Measurements from ENCODE around the gene HAUS5. TPM values are rescaled to one million over a fixed set of nuclear protein-coding genes. Genes with fewer than 3 reads are reported as not detected.
"Not testable (repeated sequence)": the region's sequence is repeated elsewhere in the genome, so short reads cannot be mapped to it uniquely, and the experiment has no call there.

HAUS5 gene
- total and polyA plus RNA-seq, 5 donors from 2014 or later = 5.1 to 25.9 (median 6.9) TPM

DNA sequence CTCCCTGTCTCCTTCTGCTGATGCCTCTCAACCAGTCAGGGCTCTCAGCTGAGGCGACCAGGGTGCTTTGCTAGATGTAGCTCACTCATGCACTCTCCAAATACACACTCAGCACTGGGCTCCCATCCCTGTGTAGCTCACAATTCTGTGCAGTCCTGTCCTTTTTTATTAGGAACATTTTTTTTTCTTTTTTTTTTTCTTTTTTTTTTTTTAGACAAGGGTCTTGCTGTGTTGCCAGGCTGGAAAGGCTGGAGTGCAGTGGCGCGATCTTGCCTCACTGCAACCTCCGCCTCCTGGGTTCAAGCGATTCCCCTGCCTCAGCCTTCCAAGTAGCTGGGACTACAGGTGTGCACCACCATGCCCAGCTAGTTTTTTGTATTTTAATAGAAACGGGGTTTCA lies 42.3 kb downstream of the HAUS5 start:
- ATAC-seq (ENCODE audit: low read depth in 2 of 2); H3K27me3 Mint-ChIP-seq; H3K4me3 ChIP-seq (ENCODE audit: low read depth, low read length); DNase-seq; H3K4me3 Mint-ChIP-seq; H3K9me3 Mint-ChIP-seq; H3K27me3 ChIP-seq (ENCODE audit: control insufficient read depth, insufficient read depth, low read length); H3K27ac ChIP-seq (ENCODE audit: insufficient read depth, low read length, poor library complexity, severe bottlenecking); H3K27ac Mint-ChIP-seq; H3K9me3 ChIP-seq (ENCODE audit: control insufficient read depth in 2 of 2, low read length in 2 of 2): not testable (repeated sequence)
- peaks cover 14% of the 10 kb centered on the region for H3K4me1 ChIP-seq (ENCODE audit: control insufficient read depth, insufficient read depth, low read length, poor library complexity, severe bottlenecking)
- H3K4me1 Mint-ChIP-seq = peaks cover 4 to 36% (median 19%) of the 10 kb centered on the region in 4 donors
- peaks cover 65% of the 10 kb centered on the region for H3K36me3 ChIP-seq (ENCODE audit: control insufficient read depth, insufficient read depth, low read length)
- H3K36me3 Mint-ChIP-seq = peaks cover 32% of the 10 kb centered on the region

DNA sequence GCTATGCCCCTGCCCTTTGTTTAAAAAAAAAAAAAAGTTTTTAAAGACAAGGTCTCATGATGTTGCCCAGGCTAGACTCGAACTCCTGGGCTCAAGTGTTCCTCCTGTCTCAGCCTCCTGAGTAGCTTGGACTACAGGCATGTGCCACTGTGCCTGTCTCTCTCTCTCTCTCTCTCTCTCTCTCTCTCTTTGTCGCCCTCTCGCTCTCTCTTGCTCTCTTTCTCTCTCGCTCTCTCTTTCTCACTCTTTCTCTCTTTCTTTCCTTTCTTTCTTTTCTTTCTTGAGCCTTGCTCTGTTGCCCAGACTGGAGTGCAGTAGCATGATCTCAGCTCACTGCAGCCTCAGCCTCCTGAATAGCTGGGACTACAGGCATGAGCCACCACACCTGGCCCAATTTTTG lies 43.1 kb downstream of the HAUS5 start:
- Histone ChIP-seq H3K9me3 (ENCODE audit: control insufficient read depth in 2 of 2, low read length in 2 of 2) (no peaks in the 10 kb centered on the region), H3K4me1 (ENCODE audit: control insufficient read depth, insufficient read depth, low read length, poor library complexity, severe bottlenecking) (peaks cover 7% of the 10 kb centered on the region), H3K27ac (ENCODE audit: insufficient read depth, low read length, poor library complexity, severe bottlenecking) (no peak overlapping the region), H3K4me3 (ENCODE audit: low read depth, low read length) (no peak overlapping the region), H3K36me3 (ENCODE audit: control insufficient read depth, insufficient read depth, low read length) (peaks cover 68% of the 10 kb centered on the region), H3K27me3 (ENCODE audit: control insufficient read depth, insufficient read depth, low read length) (no peaks in the 10 kb centered on the region)
- H3K27me3 Mint-ChIP-seq = no peaks in the 10 kb centered on the region
- peak overlapping the region in 1 of 3 donors; percentile 82 for H3K27ac Mint-ChIP-seq
- ATAC-seq (ENCODE audit: low read depth in 2 of 2) (no peak), DNase-seq (no peak)
- H3K9me3 Mint-ChIP-seq = peaks cover 0 to 2% (median 0%) of the 10 kb centered on the region in 7 donors
- H3K4me3 Mint-ChIP-seq = no peak overlapping the region
- peaks cover 4 to 30% (median 18%) of the 10 kb centered on the region in 4 donors for H3K4me1 Mint-ChIP-seq
- peaks cover 34% of the 10 kb centered on the region for H3K36me3 Mint-ChIP-seq

DNA sequence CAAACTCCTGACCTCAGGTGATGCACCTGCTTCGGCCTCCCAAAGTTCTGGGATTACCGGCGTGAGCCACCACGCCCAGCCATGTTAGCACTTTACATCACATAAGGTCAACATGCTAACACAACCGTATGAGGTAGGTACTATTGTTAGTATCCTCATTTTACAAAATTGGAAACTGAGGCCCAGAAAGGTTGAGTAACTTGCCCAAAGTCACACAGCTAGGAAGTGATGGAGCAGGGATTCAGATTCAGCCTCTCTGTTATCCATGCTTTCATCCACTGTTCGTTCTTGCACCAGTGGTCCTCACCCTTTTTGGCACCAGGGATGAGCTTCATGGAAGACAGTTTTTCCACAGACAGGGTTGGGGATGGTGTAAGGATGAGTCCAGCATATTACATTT lies 44.2 kb downstream of the HAUS5 start:
- H3K4me1 Mint-ChIP-seq = peaks cover 0 to 20% (median 12%) of the 10 kb centered on the region in 4 donors
- peaks cover 0 to 2% (median 0%) of the 10 kb centered on the region in 7 donors for H3K9me3 Mint-ChIP-seq
- peaks cover 3% of the 10 kb centered on the region for H3K4me1 ChIP-seq (ENCODE audit: control insufficient read depth, insufficient read depth, low read length, poor library complexity, severe bottlenecking)
- H3K36me3 ChIP-seq (ENCODE audit: control insufficient read depth, insufficient read depth, low read length) = peaks cover 58% of the 10 kb centered on the region
- no peaks in the 10 kb centered on the region for H3K9me3 ChIP-seq (ENCODE audit: control insufficient read depth in 2 of 2, low read length in 2 of 2)
- no peak for DNase-seq
- no peak overlapping the region for H3K4me3 ChIP-seq (ENCODE audit: low read depth, low read length)
- no peaks in the 10 kb centered on the region for H3K27me3 Mint-ChIP-seq
- H3K36me3 Mint-ChIP-seq = peaks cover 30% of the 10 kb centered on the region
- H3K27ac Mint-ChIP-seq = no peak overlapping the region
- H3K4me3 Mint-ChIP-seq = no peak overlapping the region
- H3K27ac ChIP-seq (ENCODE audit: insufficient read depth, low read length, poor library complexity, severe bottlenecking) = no peak overlapping the region
- H3K27me3 ChIP-seq (ENCODE audit: control insufficient read depth, insufficient read depth, low read length) = no peaks in the 10 kb centered on the region
- ATAC-seq (ENCODE audit: low read depth in 2 of 2) = no peak

DNA sequence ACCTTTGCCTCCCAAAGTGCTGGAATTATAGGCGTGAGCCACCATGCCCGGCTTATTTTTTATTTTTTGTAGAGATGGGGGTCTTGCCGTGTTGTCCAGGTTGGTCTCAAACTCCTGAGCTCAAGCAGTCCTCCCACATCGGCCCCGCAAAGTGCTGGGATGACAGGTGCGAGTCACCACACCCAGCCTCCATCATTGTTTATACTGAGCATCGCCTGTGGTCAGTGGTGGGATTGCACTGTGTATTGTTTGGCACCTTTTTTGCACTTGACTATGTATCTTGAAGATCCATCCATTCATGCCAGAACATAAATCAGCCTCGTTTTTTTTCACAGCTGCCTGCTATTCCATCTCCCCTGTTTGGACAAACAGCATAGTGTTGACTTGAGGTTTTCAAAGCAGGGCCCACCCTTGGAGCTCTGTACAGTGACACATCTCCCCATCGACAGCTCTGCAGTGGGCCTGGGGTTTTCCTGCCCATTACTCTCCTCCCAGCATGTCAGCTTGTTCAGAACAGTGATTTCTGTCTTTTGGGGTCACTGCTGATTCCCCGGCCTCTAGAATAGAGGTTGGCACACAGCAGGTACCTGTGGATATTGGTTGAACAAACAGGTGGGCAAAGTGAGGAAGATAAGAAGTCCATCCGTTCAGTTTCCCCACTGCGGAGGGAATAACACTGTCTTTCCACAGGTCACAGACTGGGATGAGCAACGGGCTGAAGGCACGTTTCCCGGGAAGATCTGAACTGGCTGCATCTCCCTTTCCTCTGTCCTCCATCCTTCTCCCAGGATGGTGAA lies 45.6 kb downstream of the HAUS5 start:
- DNase-seq = no peak
- no peaks in the 10 kb centered on the region for H3K27me3 Mint-ChIP-seq
- peak overlapping the region in 1 of 3 donors; percentile 51 for H3K27ac Mint-ChIP-seq
- no peak overlapping the region for H3K4me3 Mint-ChIP-seq
- H3K27ac ChIP-seq (ENCODE audit: insufficient read depth, low read length, poor library complexity, severe bottlenecking) = no peak overlapping the region
- no peaks in the 10 kb centered on the region for H3K27me3 ChIP-seq (ENCODE audit: control insufficient read depth, insufficient read depth, low read length)
- peaks cover 0 to 2% (median 0%) of the 10 kb centered on the region in 7 donors for H3K9me3 Mint-ChIP-seq
- H3K36me3 Mint-ChIP-seq = peaks cover 30% of the 10 kb centered on the region
- H3K9me3 ChIP-seq (ENCODE audit: control insufficient read depth in 2 of 2, low read length in 2 of 2) = no peaks in the 10 kb centered on the region
- no peak overlapping the region for H3K4me3 ChIP-seq (ENCODE audit: low read depth, low read length)
- peaks cover 54% of the 10 kb centered on the region for H3K36me3 ChIP-seq (ENCODE audit: control insufficient read depth, insufficient read depth, low read length)
- ATAC-seq (ENCODE audit: low read depth in 2 of 2) = no peak
- peaks cover 0 to 19% (median 11%) of the 10 kb centered on the region in 4 donors for H3K4me1 Mint-ChIP-seq
- peaks cover 3% of the 10 kb centered on the region for H3K4me1 ChIP-seq (ENCODE audit: control insufficient read depth, insufficient read depth, low read length, poor library complexity, severe bottlenecking)

DNA sequence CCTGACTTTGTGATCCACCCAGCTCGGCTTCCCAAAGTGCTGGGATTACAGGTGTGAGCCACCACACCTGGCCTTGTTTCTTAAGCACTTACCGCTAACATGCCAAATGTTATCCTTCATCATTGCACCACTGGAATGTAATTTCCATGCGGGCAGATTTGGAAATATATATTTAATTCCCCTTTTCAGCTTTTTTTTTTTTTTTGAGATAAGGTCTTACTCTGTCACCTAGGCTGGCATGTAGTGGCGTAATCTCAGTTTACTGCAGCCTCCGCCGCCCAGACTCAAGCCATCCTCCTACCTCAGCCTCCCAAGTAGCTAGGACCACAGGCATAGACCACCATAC lies 49.4 kb downstream of the HAUS5 start:
- DNase-seq = no peak
- no peak for ATAC-seq (ENCODE audit: low read depth in 2 of 2)
- peaks cover 3% of the 10 kb centered on the region for H3K4me1 ChIP-seq (ENCODE audit: control insufficient read depth, insufficient read depth, low read length, poor library complexity, severe bottlenecking)
- no peaks in the 10 kb centered on the region for H3K9me3 ChIP-seq (ENCODE audit: control insufficient read depth in 2 of 2, low read length in 2 of 2)
- H3K27me3 ChIP-seq (ENCODE audit: control insufficient read depth, insufficient read depth, low read length) = no peaks in the 10 kb centered on the region
- H3K4me3 ChIP-seq (ENCODE audit: low read depth, low read length) = no peak overlapping the region
- no peak overlapping the region for H3K27ac ChIP-seq (ENCODE audit: insufficient read depth, low read length, poor library complexity, severe bottlenecking)
- Mint-ChIP-seq H3K27me3 (no peaks in the 10 kb centered on the region), H3K27ac (no peak overlapping the region), H3K4me1 (peaks cover 0 to 3% (median under 1%) of the 10 kb centered on the region in 4 donors), H3K4me3 (no peak overlapping the region), H3K9me3 (peaks cover 0 to 2% (median 0%) of the 10 kb centered on the region in 7 donors), H3K36me3 (peaks cover 14% of the 10 kb centered on the region)
- H3K36me3 ChIP-seq (ENCODE audit: control insufficient read depth, insufficient read depth, low read length) = peaks cover 21% of the 10 kb centered on the region

DNA sequence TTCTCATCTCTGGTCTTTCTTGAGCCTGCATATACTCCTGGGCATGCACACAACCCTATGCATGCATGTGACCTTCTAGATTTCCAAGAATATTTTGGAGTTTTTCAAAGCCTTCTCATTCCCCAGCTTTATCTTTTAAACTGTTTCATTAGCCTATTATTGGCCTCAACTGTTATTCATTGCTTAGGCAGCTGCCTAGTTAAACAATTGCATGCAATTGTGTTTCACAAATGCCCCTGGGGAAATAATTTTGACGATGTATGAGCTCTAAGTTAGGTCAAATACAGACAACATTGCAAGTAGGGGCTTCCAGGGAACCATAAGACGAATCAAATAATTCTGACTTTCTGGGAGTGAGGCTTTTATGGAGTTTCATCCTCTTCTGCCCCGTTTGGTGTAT lies 51.4 kb downstream of the HAUS5 start:
- Mint-ChIP-seq H3K36me3 (peaks cover 3% of the 10 kb centered on the region), H3K27ac (no peak overlapping the region)
- H3K4me1 ChIP-seq (ENCODE audit: control insufficient read depth, insufficient read depth, low read length, poor library complexity, severe bottlenecking) = no peaks in the 10 kb centered on the region

DNA sequence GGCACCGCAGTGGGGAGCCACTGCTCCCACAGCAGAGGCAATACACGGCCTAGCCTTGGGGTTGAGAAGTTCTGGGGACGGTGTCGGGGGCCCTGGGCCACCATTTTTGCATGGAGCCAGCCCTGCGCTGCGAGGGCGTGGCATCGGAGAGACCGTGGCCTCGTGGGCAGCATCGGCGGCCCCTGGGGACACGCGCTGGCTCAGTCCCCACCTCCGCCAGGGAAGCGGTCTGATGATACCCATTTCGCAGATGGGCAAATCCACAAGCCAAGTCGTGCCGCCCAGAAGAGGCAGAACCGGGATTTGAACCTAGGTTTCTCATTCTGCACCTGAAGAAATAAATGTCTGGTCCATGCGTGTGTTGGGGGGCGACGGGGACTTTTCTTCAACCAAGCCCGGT lies 52.6 kb downstream of the HAUS5 start:
- Histone ChIP-seq H3K9me3 (ENCODE audit: control insufficient read depth in 2 of 2, low read length in 2 of 2) (no peaks in the 10 kb centered on the region), H3K4me1 (ENCODE audit: control insufficient read depth, insufficient read depth, low read length, poor library complexity, severe bottlenecking) (no peaks in the 10 kb centered on the region), H3K27ac (ENCODE audit: insufficient read depth, low read length, poor library complexity, severe bottlenecking) (no peak overlapping the region), H3K36me3 (ENCODE audit: control insufficient read depth, insufficient read depth, low read length) (no peaks in the 10 kb centered on the region), H3K27me3 (ENCODE audit: control insufficient read depth, insufficient read depth, low read length) (no peaks in the 10 kb centered on the region), H3K4me3 (ENCODE audit: low read depth, low read length) (no peak overlapping the region)
- DNase-seq = no peak
- Mint-ChIP-seq H3K27me3 (peaks cover 11% of the 10 kb centered on the region), H3K27ac (no peak overlapping the region), H3K4me3 (no peak overlapping the region), H3K4me1 (peaks cover 0 to 2% (median 0%) of the 10 kb centered on the region in 4 donors), H3K36me3 (no peaks in the 10 kb centered on the region), H3K9me3 (peaks cover 0 to 2% (median 0%) of the 10 kb centered on the region in 7 donors)
- no peak for ATAC-seq (ENCODE audit: low read depth in 2 of 2)

More for the DNA sequence above, 51.4 kb downstream of the HAUS5 start:
- H3K27me3 ChIP-seq (ENCODE audit: control insufficient read depth, insufficient read depth, low read length) = no peaks in the 10 kb centered on the region
- no peak overlapping the region for H3K4me3 Mint-ChIP-seq
- H3K27me3 Mint-ChIP-seq = peaks cover under 1% of the 10 kb centered on the region
- H3K27ac ChIP-seq (ENCODE audit: insufficient read depth, low read length, poor library complexity, severe bottlenecking) = no peak overlapping the region
- ATAC-seq (ENCODE audit: low read depth in 2 of 2) (no peak), DNase-seq (no peak)
- H3K4me1 Mint-ChIP-seq = peaks cover 0 to 2% (median 0%) of the 10 kb centered on the region in 4 donors
- peaks cover 0 to 2% (median 0%) of the 10 kb centered on the region in 7 donors for H3K9me3 Mint-ChIP-seq
- H3K9me3 ChIP-seq (ENCODE audit: control insufficient read depth in 2 of 2, low read length in 2 of 2) = no peaks in the 10 kb centered on the region
- peaks cover 5% of the 10 kb centered on the region for H3K36me3 ChIP-seq (ENCODE audit: control insufficient read depth, insufficient read depth, low read length)
- H3K4me3 ChIP-seq (ENCODE audit: low read depth, low read length) = no peak overlapping the region

DNA sequence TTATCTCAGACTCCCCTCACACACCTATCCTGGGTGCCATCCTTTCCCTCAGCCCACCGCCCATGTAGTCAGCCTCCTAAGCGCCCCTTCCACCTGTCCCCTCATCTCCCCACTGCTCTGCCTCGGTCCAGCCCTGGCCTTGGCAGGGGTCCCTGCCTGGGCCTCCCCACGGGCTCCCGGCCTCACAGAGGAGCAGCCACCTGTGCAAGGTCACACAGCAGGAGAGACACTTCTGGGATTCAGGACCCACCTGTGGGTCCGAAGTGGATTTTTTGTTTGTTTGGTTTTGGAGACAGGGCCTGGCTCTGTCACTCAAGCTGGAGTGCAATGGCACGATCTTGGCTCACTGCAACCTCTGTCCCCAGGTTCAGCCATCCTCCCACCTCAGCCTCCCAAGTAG lies 53.1 kb downstream of the HAUS5 start:
- ATAC-seq (ENCODE audit: low read depth in 2 of 2) (no peak), DNase-seq (no peak)
- no peaks in the 10 kb centered on the region for H3K36me3 ChIP-seq (ENCODE audit: control insufficient read depth, insufficient read depth, low read length)
- H3K4me1 ChIP-seq (ENCODE audit: control insufficient read depth, insufficient read depth, low read length, poor library complexity, severe bottlenecking) = no peaks in the 10 kb centered on the region
- no peak overlapping the region for H3K4me3 ChIP-seq (ENCODE audit: low read depth, low read length)
- Mint-ChIP-seq H3K27ac (no peak overlapping the region), H3K36me3 (no peaks in the 10 kb centered on the region), H3K27me3 (peaks cover 12% of the 10 kb centered on the region), H3K9me3 (no peaks in the 10 kb centered on the region), H3K4me1 (peaks cover 0 to 2% (median 0%) of the 10 kb centered on the region in 4 donors), H3K4me3 (no peak overlapping the region)
- H3K27me3 ChIP-seq (ENCODE audit: control insufficient read depth, insufficient read depth, low read length) = no peaks in the 10 kb centered on the region
- no peak overlapping the region for H3K27ac ChIP-seq (ENCODE audit: insufficient read depth, low read length, poor library complexity, severe bottlenecking)
- H3K9me3 ChIP-seq (ENCODE audit: control insufficient read depth in 2 of 2, low read length in 2 of 2) = no peaks in the 10 kb centered on the region
